Measurements from ENCODE around the gene XPOT.

Gene XPOT

DNA sequence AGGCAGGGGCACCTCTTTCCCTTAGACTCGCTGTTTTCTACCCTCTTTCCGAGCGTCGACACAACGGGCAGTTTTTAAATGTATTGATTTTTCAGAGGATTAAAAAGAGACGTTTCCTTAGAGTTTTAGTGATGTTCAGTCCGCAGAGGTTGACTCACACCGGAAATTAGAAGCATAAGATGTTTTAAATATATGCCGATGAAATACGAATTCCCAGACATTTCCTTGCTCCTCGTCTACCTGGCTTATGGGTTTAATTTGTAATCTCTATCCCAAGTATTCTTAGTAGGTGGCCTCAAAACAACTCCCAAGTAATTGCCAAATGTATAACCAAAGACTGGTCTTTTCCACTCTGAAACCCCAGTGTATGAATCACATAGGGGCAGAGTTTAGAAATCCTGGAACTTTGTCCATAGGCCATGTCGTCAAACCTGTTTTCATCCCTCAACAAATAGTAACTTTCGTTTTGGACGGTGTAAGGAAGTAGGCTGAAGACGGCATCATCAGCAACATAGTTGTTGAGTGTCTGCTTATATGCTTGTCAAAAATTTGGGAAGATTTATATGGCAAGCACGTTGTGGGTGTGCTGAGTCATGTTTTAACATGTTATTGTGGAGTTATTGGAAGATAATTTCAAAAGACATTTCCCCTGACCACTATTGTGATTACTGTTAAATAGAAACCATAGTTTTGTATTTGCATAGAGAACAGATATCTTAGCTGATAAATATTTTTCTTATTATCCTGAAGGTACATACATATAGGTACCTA, 48.6 kb downstream of the XPOT start:
- FAIRE-seq (no peak), DNase-seq (ENCODE audit: insufficient read length) (no peak)
- TF ChIP-seq POLR2AphosphoS5 (IDR thresholded peaks at IDR 0.05; ENCODE audit: low read depth, low read length) (no peak), POLR2A (IDR thresholded peaks at IDR 0.05; ENCODE audit: low read depth, low read length) (no peak), TAF1 (IDR thresholded peaks at IDR 0.05; ENCODE audit: borderline replicate concordance, low read depth, low read length) (no peak)

DNA sequence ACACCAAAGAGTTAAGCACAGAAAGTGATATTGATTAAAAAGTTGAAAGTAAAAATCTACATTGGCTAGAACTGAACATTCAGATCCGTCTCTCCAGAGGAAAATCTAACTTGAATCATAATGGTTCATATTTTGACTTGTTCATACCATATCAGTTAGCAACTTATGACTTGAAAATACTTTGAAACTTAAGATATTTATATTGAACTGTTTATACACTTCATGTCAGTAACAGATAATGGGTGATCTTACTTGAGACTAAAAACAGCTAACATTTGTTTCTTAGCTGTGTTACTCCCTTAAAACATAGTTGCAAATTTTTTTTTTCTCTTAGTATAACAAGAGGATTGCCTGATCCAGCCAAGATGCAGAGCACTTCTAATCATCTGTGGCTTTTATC, 51.3 kb downstream of the XPOT start:
- FAIRE-seq (no peak), DNase-seq (ENCODE audit: insufficient read length) (no peak)
- no peak for TF ChIP-seq POLR2AphosphoS5 (IDR thresholded peaks at IDR 0.05; ENCODE audit: low read depth, low read length)
- no peak for TF ChIP-seq POLR2A (IDR thresholded peaks at IDR 0.05; ENCODE audit: low read depth, low read length)
- no peak for TF ChIP-seq TAF1 (IDR thresholded peaks at IDR 0.05; ENCODE audit: borderline replicate concordance, low read depth, low read length)

DNA sequence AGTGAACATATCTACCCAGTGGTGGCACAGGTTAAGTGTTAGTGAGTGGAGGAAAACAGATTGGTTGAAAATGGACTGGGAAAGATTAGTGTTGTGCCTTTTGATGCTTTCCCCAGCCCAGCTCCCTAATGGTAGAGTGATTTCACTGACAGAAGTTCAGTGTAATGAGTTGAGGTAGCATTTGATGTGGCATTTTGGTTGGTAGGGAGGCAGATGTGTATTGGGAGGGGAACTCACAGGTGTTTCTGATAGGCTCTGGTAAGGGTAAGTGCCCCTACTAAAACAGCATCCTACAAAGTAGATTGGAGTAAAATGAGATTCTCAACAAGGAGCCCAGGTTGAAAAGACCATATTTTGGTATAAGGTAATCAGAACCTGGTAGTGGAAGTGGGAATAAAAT, 51.9 kb downstream of the XPOT start:
- DNase-seq (ENCODE audit: insufficient read length) = no peak

DNA sequence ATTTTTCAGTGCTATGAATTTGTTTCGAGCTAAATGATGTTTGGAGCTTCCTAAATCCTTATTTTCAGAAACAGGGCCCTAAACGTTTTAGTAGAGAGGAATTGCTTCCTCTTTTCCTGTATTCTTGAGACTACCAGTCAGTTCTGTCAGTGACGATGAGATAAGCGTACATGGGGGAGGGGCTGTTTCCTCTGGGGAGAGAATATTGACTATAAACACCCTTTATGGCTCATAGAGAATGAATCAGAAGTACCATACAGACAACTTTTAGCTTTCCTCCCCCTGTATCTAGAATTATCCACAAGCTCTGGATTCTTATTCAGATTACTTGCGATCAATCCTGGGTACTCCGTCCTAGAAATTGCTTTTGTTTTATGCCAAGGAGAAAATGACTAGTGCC, 52.8 kb downstream of the XPOT start:
- DNase-seq (ENCODE audit: insufficient read length) (no peak), FAIRE-seq (no peak)
- TF ChIP-seq POLR2A (IDR thresholded peaks at IDR 0.05; ENCODE audit: low read depth, low read length) = no peak
- no peak for TF ChIP-seq POLR2AphosphoS5 (IDR thresholded peaks at IDR 0.05; ENCODE audit: low read depth, low read length)
- TF ChIP-seq TAF1 (IDR thresholded peaks at IDR 0.05; ENCODE audit: borderline replicate concordance, low read depth, low read length) = no peak

More for the DNA sequence above, 51.9 kb downstream of the XPOT start:
- TF ChIP-seq POLR2A (IDR thresholded peaks at IDR 0.05; ENCODE audit: low read depth, low read length) (no peak), POLR2AphosphoS5 (IDR thresholded peaks at IDR 0.05; ENCODE audit: low read depth, low read length) (no peak), TAF1 (IDR thresholded peaks at IDR 0.05; ENCODE audit: borderline replicate concordance, low read depth, low read length) (no peak)
- no peak for FAIRE-seq

DNA sequence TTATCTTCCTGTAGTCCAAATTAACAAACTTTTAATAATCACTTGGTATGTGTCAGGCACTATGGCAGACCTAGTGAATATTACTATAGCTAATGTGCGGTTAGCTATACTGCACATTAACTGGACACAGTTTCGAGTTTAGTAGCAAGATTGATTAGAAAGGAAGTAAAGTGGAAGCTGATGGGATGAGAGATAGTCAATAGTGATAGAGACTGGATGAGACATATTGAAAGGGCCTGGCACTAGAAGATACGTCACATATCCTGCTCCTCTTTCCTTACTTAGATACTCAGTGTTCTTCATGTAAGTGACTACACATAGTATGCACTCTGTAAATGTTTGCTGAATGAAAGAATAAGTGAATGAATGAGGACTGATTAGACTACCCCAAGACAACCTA, 53.3 kb downstream of the XPOT start:
- no peak for FAIRE-seq
- no peak for TF ChIP-seq POLR2AphosphoS5 (IDR thresholded peaks at IDR 0.05; ENCODE audit: low read depth, low read length)
- no peak for TF ChIP-seq TAF1 (IDR thresholded peaks at IDR 0.05; ENCODE audit: borderline replicate concordance, low read depth, low read length)
- no peak for TF ChIP-seq POLR2A (IDR thresholded peaks at IDR 0.05; ENCODE audit: low read depth, low read length)
- DNase-seq (ENCODE audit: insufficient read length) = no peak

DNA sequence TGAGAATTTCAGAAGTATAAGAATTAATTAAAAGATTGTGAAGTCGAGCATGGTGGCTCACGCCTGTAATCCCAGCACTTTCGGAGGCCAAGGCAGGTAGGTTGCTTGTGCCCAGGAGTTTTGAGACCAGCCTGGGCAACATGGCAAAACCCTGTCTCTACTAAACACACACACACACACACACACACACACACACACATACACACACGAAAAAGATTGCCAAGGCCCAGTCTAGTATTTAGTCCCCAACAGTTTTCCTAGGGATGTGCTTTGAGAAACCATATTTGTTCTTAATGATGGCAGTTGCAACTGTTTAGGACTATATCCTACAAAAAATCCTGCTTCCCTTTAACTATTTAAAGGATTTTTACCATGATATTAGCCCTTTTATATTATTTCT, 53.7 kb downstream of the XPOT start:
- TF ChIP-seq TAF1 (IDR thresholded peaks at IDR 0.05; ENCODE audit: borderline replicate concordance, low read depth, low read length) (no peak), POLR2AphosphoS5 (IDR thresholded peaks at IDR 0.05; ENCODE audit: low read depth, low read length) (no peak), POLR2A (IDR thresholded peaks at IDR 0.05; ENCODE audit: low read depth, low read length) (no peak)
- FAIRE-seq = no peak

DNA sequence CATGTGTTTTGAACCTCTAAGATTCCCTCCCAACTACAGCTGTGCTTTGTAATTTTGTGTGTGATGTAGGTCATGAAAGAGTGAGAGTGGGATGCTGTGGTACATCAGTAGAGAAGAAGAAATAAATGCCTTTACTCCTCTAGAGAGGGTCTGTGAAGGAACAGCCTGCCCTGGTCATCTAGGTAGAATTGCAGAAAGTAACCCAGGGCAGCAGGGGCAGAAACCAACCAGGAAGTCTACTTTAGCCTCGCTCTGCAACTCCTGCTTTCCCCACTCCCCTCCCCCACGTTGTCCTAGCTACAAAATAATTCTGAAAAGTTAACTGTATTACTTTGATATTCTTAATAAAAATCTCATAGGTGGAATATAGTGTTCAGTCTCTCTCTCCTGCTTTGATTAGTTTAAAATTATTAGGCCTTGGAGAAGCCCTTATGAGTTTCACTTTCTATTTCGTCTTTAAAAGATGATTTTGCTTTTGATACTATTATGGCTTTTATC, 55.3 kb downstream of the XPOT start:
- TF ChIP-seq TAF1 (IDR thresholded peaks at IDR 0.05; ENCODE audit: borderline replicate concordance, low read depth, low read length) = no peak
- TF ChIP-seq POLR2A (IDR thresholded peaks at IDR 0.05; ENCODE audit: low read depth, low read length) = no peak
- no peak for TF ChIP-seq POLR2AphosphoS5 (IDR thresholded peaks at IDR 0.05; ENCODE audit: low read depth, low read length)
- peak; percentile 67 for FAIRE-seq
- no peak for DNase-seq (ENCODE audit: insufficient read length)

More for the DNA sequence above, 53.7 kb downstream of the XPOT start:
- no peak for DNase-seq (ENCODE audit: insufficient read length)

DNA sequence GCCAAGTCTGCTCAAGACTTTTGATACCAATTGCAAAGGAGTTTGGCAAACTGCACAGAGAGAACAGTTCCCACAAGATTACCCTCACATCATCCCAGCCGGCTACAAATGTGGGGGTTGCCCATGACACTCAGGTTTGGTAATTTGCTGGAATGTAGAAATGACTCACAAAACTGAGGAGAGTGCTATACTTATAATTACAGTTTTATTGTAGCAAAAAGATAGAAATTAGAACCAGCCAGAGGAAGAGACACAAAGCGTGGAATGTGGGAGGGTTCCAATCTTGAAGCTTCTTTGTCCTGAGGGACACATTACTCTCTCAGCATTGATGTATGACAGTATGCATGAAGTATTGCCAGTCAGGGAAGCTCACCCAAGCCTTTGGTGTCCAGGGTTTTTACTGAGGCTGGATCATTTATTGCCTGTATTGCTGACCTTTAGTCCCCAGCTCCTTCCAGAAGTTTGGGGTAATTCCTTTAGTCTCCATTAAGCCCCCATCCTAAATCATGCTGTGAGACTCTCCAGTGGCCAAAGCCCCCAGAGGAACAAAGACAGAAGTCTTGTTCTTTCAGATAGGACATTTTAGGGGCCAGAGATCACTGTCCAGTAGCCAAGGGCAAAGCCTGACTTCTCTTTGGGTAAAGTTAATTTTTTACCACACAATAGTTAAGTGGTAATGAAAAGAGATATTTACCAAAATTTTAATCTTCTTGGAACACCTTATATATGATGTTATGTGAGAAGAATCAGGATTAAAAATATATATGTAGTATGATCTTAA, 57.6 kb downstream of the XPOT start:
- TF ChIP-seq TAF1 (IDR thresholded peaks at IDR 0.05; ENCODE audit: borderline replicate concordance, low read depth, low read length) (no peak), POLR2AphosphoS5 (IDR thresholded peaks at IDR 0.05; ENCODE audit: low read depth, low read length) (no peak), POLR2A (IDR thresholded peaks at IDR 0.05; ENCODE audit: low read depth, low read length) (no peak)
- DNase-seq (ENCODE audit: insufficient read length) (no peak), FAIRE-seq (no peak)

DNA sequence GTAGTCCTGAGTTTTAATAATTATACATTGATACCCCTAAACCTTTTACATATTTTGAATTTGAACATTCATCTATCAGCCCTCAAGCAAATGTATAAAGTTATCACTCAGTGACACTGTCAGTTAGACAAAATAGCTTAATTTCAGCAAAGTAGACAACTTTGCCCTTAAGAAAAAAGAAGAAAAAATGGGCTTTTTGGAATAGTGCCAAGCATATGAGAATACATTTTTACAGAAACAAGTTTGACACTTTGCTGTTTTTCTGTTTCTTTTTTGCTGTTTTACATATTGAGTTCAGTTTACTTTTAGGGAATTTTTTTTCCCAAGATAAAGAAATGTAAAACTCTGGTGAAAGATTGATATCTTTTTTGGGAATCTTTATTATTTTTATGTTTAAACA, 62.0 kb downstream of the XPOT start:
- DNase-seq (ENCODE audit: insufficient read length) (no peak), FAIRE-seq (no peak)
- TF ChIP-seq POLR2AphosphoS5 (IDR thresholded peaks at IDR 0.05; ENCODE audit: low read depth, low read length) (no peak), POLR2A (IDR thresholded peaks at IDR 0.05; ENCODE audit: low read depth, low read length) (no peak), TAF1 (IDR thresholded peaks at IDR 0.05; ENCODE audit: borderline replicate concordance, low read depth, low read length) (no peak)

DNA sequence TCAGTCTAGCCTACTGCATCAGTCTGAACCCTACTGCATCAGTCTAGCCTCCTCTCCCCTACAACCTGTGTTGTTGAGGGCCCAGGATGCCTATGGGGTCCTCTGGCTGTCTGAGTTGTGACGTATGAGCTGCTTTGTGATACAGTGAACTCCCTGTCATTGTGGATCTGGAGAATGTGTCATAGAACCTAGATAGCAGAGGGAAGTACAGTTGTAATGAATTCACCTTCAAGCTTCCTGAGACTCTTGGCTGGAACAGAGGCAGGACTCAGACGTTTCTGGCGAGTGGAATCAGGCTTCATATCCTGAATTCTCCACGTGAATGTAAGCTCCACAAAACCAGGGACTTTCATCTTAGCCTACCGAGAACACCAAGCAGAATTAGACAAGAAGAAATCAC, 64.8 kb downstream of the XPOT start:
- no peak for FAIRE-seq
- no peak for DNase-seq (ENCODE audit: insufficient read length)
- TF ChIP-seq TAF1 (IDR thresholded peaks at IDR 0.05; ENCODE audit: borderline replicate concordance, low read depth, low read length) = no peak
- TF ChIP-seq POLR2A (IDR thresholded peaks at IDR 0.05; ENCODE audit: low read depth, low read length) = peak; percentile 30; the same call in 1 of the 2 replicates

DNA sequence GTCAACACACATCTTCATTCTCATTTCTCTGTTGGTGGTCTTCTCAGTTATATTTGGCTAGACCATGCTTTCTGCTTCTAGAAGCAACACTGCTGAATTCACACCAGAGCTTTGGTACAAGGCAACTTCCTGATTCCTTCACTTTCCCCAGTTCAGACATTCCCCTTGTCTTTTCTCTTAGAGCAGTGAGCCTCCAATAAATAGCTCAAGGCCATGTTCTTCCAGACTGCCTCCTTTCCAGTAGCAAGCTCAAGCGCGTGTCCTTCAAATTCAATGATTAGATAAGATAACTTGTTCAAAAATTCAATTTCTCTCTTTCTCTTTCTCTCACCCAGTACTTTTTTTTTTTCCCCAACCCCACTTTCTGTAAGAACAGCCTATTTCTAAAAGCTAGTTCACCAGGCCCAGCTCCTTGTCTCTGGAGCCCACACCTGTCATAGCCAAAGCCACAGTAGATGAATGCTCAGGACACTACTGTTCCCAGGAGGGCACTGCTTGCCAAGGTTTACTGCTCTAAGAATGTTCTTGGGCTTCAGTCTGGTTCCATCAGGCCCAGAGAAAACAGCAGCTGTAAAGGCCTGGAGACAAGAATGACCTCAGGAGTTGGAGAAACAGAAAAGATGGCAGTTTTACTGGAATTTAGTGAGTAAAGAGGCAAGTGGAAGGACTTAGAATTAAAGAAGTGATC, 65.4 kb downstream of the XPOT start:
- TF ChIP-seq POLR2AphosphoS5 (IDR thresholded peaks at IDR 0.05; ENCODE audit: low read depth, low read length) (no peak), POLR2A (IDR thresholded peaks at IDR 0.05; ENCODE audit: low read depth, low read length) (no peak; the same call in 1 of the 2 replicates), TAF1 (IDR thresholded peaks at IDR 0.05; ENCODE audit: borderline replicate concordance, low read depth, low read length) (no peak)
- no peak for DNase-seq (ENCODE audit: insufficient read length)
- FAIRE-seq = no peak

All from GM12892 (cell line).